ENCODE data around the gene GPRC5C. TPM values are rescaled to one million over a fixed set of nuclear protein-coding genes. Genes with fewer than 3 reads are reported as not detected.

GPRC5C gene
- total and polyA plus RNA-seq, 2 of the 8 experiments (the other 6 are each of a cell fraction or from before 2014, with no cell fraction given), result 18.3 to 55.8 TPM

DNA sequence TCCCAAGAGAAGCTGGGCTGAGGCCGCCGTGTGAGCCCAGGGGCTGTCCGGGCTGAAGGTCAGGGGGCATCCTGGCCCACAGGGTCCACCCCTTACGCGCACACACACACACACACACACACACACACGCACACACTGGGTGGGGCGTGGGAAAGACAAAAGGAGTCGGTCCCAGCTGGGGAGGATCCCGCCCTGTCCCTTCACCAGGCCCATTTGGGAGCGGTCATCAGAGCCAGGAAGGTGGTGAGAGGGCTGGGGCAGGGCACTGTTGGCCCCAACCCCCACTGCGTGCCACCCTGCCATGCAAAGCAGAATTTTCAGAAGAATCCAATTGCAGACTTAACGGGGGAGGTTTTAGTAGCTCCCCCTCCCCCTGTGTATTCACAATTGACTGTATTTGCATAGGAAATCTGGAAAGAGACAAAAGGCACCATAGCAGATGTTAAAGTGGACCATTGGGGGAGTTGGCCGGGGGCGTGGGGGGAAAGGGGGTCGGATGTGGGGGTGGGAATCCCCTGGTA, 23.2 kb downstream of the GPRC5C start:
- no peak overlapping the region for H3K23ac ChIP-seq (ENCODE audit: insufficient read length)
- 40% methylated on average over 11 of the region's 15 CpGs; no CpG with 5 or more reads in 1 of the 2 experiments for WGBS, 2 experiments (ENCODE audit: extremely low coverage in 1 of 2, insufficient coverage in 1 of 2, insufficient read length in 1 of 2, insufficient replicate concordance in 2 of 2, low coverage in 1 of 2, low lambda C conversion rate in 2 of 2, missing lambda C conversion rate in 1 of 2)
- H2BK120ac ChIP-seq (replicated peaks; ENCODE audit: low read depth, low read length), result no peak overlapping the region
- no peaks in the 10 kb centered on the region for H3K36me3 ChIP-seq (ENCODE audit: control insufficient read depth in 2 of 4, insufficient read depth in 4 of 4, low read length in 3 of 4)
- H3K27ac ChIP-seq (ENCODE audit: low read depth, low read length), result no peak overlapping the region
- peak overlapping the region; percentile 84 to 95 for H3K4me2 ChIP-seq (ENCODE audit: insufficient read depth in 1 of 2, low read depth in 2 of 2, low read length in 2 of 2)
- peak overlapping the region; percentile 38 for H4K91ac ChIP-seq (replicated peaks; ENCODE audit: insufficient read length, low read length)
- H2AFZ ChIP-seq (ENCODE audit: low read length), result no peak overlapping the region
- H2BK15ac ChIP-seq (ENCODE audit: low read length), result no peak overlapping the region
- DNase-seq (ENCODE audit: low read depth in 1 of 2, low spot score in 2 of 2) (no peak), FAIRE-seq (no peak)
- H3K27me3 ChIP-seq (replicated peaks in 1 of 4; ENCODE audit: control insufficient read depth in 3 of 4, extremely low read depth in 1 of 4, insufficient read depth in 3 of 4, low read length in 3 of 4), result peaks cover 0 to 16% (median 11%) of the 10 kb centered on the region in 4 experiments; a peak in 6 of 7 replicates
- no peaks in the 10 kb centered on the region for H3K79me1 ChIP-seq (ENCODE audit: low read depth, low read length)
- H4K20me1 ChIP-seq (replicated peaks in 1 of 2; ENCODE audit: control insufficient read depth in 1 of 2, insufficient read depth in 2 of 2, low read length in 2 of 2), result peaks cover 2 to 4% of the 10 kb centered on the region in 2 experiments
- H3K18ac ChIP-seq (ENCODE audit: extremely low read depth, low read length), result peak overlapping the region; percentile 81
- H3K9me3 ChIP-seq (ENCODE audit: insufficient read depth in 2 of 2, low read depth in 1 of 2, low read length in 1 of 2), result no peaks in the 10 kb centered on the region
- H4K8ac ChIP-seq (ENCODE audit: extremely low read depth, insufficient read depth, low read length), result peak overlapping the region; percentile 45
- peaks cover 11% of the 10 kb centered on the region; the same call in 1 of the 2 replicates for H3K23me2 ChIP-seq (ENCODE audit: low read depth, low read length)
- peak overlapping the region; percentile 7 for H4K5ac ChIP-seq (ENCODE audit: insufficient read length, low read depth, low read length)
- TF ChIP-seq EP300 (IDR thresholded peaks at IDR 0.05; ENCODE audit: borderline replicate concordance in 1 of 2, low read depth in 2 of 2, low read length in 2 of 2), result peak in 1 of 2 experiments; percentile 49; a peak in 1 of 3 replicates
- TF ChIP-seq, protein P1, sequence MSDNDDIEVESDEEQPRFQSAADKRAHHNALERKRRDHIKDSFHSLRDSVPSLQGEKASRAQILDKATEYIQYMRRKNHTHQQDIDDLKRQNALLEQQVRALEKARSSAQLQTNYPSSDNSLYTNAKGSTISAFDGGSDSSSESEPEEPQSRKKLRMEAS (IDR thresholded peaks at IDR 0.05), result peak; percentile 5; the same call in 1 of the 2 replicates
- TF ChIP-seq RNF2 (IDR thresholded peaks at IDR 0.05; ENCODE audit: borderline replicate concordance, low read depth, low read length, missing control alignments, poor library complexity, severe bottlenecking), result no peak
- peak overlapping the region; percentile 87; the same call in 1 of the 2 replicates for H2BK5ac ChIP-seq (ENCODE audit: low read depth, low read length)
- peaks cover 3 to 37% (median 29%) of the 10 kb centered on the region in 4 experiments for H3K4me1 ChIP-seq (replicated peaks in 1 of 4; ENCODE audit: control insufficient read depth in 3 of 4, insufficient read depth in 4 of 4, low read length in 3 of 4)
- peak overlapping the region; percentile 85 for H3K4ac ChIP-seq (replicated peaks; ENCODE audit: insufficient read length, low read depth, low read length)
- no peaks in the 10 kb centered on the region for H3K79me2 ChIP-seq (ENCODE audit: control insufficient read depth in 1 of 2, insufficient read depth in 2 of 2, low read length in 2 of 2)
- peak overlapping the region in 1 of 4 experiments; percentile 59; a peak in 2 of 8 replicates for H3K4me3 ChIP-seq (ENCODE audit: extremely low read depth in 1 of 4, insufficient read depth in 2 of 4, low read depth in 3 of 4, low read length in 4 of 4)
- H2BK12ac ChIP-seq (ENCODE audit: low read depth, low read length), result peak overlapping the region; percentile 92; the same call in 1 of the 2 replicates
- ChIA-PET CTCF (ENCODE audit: partially characterized antibody) (interaction anchor here (0.6 to 8.2 kb wide), 16 partner anchors 9 to 185 kb away, joined by 3 to 93 read pairs (median 7); partner anchors contain the start of genes BTBD17 and CD300A), POLR2A (ENCODE audit: partially characterized antibody) (interaction anchor here (0.7 to 3.2 kb wide), 8 partner anchors 11 to 250 kb away, joined by 3 to 22 read pairs (median 4); partner anchors contain the start of gene BTBD17)
- no peak overlapping the region for H2AK5ac ChIP-seq (ENCODE audit: low read depth, low read length)
- H2BK20ac ChIP-seq (ENCODE audit: low read length), result peak overlapping the region; percentile 80
- H3K14ac ChIP-seq (ENCODE audit: insufficient read length), result no peak overlapping the region
- peak overlapping the region; percentile 32 for H3K56ac ChIP-seq (replicated peaks; ENCODE audit: insufficient read length, low read depth, low read length)
- H3K9ac ChIP-seq (replicated peaks in 1 of 4; ENCODE audit: extremely low read depth in 1 of 4, low read depth in 3 of 4, low read length in 3 of 4), result no peak overlapping the region
